Breast epithelium (tissue), 3 donors: ENCODE data around the gene ABCC10.

Experiments
- CTCF ChIP-seq, 3 donors: fragments of 450-650 bp; IDR thresholded peaks; one replicate each; pipeline ENCODE4 v1.5.1; 2016 to 2017; ENCODE audit warnings: antibody characterized with exemption in 3 of 3, mild to moderate bottlenecking in 3 of 3, moderate library complexity in 3 of 3
- POLR2A ChIP-seq: fragments of 450-650 bp; IDR thresholded peaks from one replicate; pipeline ENCODE4 v1.6.1; 2016; ENCODE audit warnings: antibody characterized with exemption, mild to moderate bottlenecking, moderate library complexity

GRCh38 chr6:43468240-43468639 lies 40.9 kb downstream of the ABCC10 start:
- TF ChIP-seq CTCF (IDR thresholded peaks at IDR 0.05) (no peak), POLR2A (no peak)
